ENCODE measurements around the gene CKAP5.

CKAP5 gene

GRCh38 chr11:46845740-46846509, at the start of gene CKAP5:
Gene CKAP5, minus strand, starts transcription at chr11:46846280. Its CDS starts 25,049 bp downstream, at chr11:46821231.
- peak; percentile 68 to 79 for DNase-seq (ENCODE audit: low read depth in 1 of 2, low spot score in 1 of 2)

GRCh38 chr11:46895821-46896220, 49.7 kb upstream of the CKAP5 start:
- no peak for DNase-seq (ENCODE audit: low read depth in 1 of 2, low spot score in 1 of 2)

- DNase-seq (ENCODE audit: low read depth in 1 of 2, low spot score in 1 of 2): no peak
Observed at GRCh38 chr11:46894961-46895360, 48.9 kb upstream of the CKAP5 start.

GRCh38 chr11:46894506-46894905, 48.4 kb upstream of the CKAP5 start:
- DNase-seq (ENCODE audit: low read depth in 1 of 2, low spot score in 1 of 2): no peak

GRCh38 chr11:46892838-46893237, 46.8 kb upstream of the CKAP5 start:
- DNase-seq (ENCODE audit: low read depth in 1 of 2, low spot score in 1 of 2): no peak

- no peak for DNase-seq (ENCODE audit: low read depth in 1 of 2, low spot score in 1 of 2)
Observed at GRCh38 chr11:46892109-46892508, 46.0 kb upstream of the CKAP5 start.

- DNase-seq (ENCODE audit: low read depth in 1 of 2, low spot score in 1 of 2): no peak
Observed at GRCh38 chr11:46890665-46891064, 44.6 kb upstream of the CKAP5 start.

GRCh38 chr11:46889689-46890475, 43.8 kb upstream of the CKAP5 start:
- peak; percentile 52 to 75 for DNase-seq (ENCODE audit: low read depth in 1 of 2, low spot score in 1 of 2)

GRCh38 chr11:46889251-46889650, 43.2 kb upstream of the CKAP5 start:
- no peak for DNase-seq (ENCODE audit: low read depth in 1 of 2, low spot score in 1 of 2)

GRCh38 chr11:46888636-46889035, 42.6 kb upstream of the CKAP5 start:
- no peak for DNase-seq (ENCODE audit: low read depth in 1 of 2, low spot score in 1 of 2)

GRCh38 chr11:46886211-46886610, 40.1 kb upstream of the CKAP5 start:
- DNase-seq (ENCODE audit: low read depth in 1 of 2, low spot score in 1 of 2): no peak

GRCh38 chr11:46879056-46879585, 33.0 kb upstream of the CKAP5 start:
- no peak for DNase-seq (ENCODE audit: low read depth in 1 of 2, low spot score in 1 of 2)

- no peak for DNase-seq (ENCODE audit: low read depth in 1 of 2, low spot score in 1 of 2)
Observed at GRCh38 chr11:46877580-46877979, 31.5 kb upstream of the CKAP5 start.

- no peak for DNase-seq (ENCODE audit: low read depth in 1 of 2, low spot score in 1 of 2)
Observed at GRCh38 chr11:46876471-46876870, 30.4 kb upstream of the CKAP5 start.

GRCh38 chr11:46874586-46874985, 28.5 kb upstream of the CKAP5 start:
- no peak for DNase-seq (ENCODE audit: low read depth in 1 of 2, low spot score in 1 of 2)

- no peak for DNase-seq (ENCODE audit: low read depth in 1 of 2, low spot score in 1 of 2)
Observed at GRCh38 chr11:46868912-46869311, 22.8 kb upstream of the CKAP5 start.

GRCh38 chr11:46865340-46865739, 19.3 kb upstream of the CKAP5 start:
- DNase-seq (ENCODE audit: low read depth in 1 of 2, low spot score in 1 of 2): no peak

GRCh38 chr11:46860218-46860617, 14.1 kb upstream of the CKAP5 start:
- DNase-seq (ENCODE audit: low read depth in 1 of 2, low spot score in 1 of 2): no peak

- DNase-seq (ENCODE audit: low read depth in 1 of 2, low spot score in 1 of 2): no peak
Observed at GRCh38 chr11:46858920-46859546, 13.0 kb upstream of the CKAP5 start.

- DNase-seq (ENCODE audit: low read depth in 1 of 2, low spot score in 1 of 2): no peak
Observed at GRCh38 chr11:46857666-46858065, 11.6 kb upstream of the CKAP5 start.

- DNase-seq (ENCODE audit: low read depth in 1 of 2, low spot score in 1 of 2): no peak
Observed at GRCh38 chr11:46856605-46857343, 10.7 kb upstream of the CKAP5 start.
